Frontal cortex (tissue), 4 donors: ENCODE results near the gene TRAPPC3. TPM values are rescaled to one million over a fixed set of nuclear protein-coding genes. Genes with fewer than 3 reads are reported as not detected.
A peak's percentile ranks its signal among the peaks of the same experiment; 100 is the strongest.

Experiments
- DNase-seq, 2 donors: peaks; one replicate each; pipeline ENCODE4 v3.0.0; 2012; ENCODE audit warnings: low spot score in 2 of 2
- FAIRE-seq: peaks from 2 replicates; lab custom pipeline; 2012; peaks lifted over from hg19 to GRCh38; lab: Jason Lieb, UNC
- total RNA-seq: library from RNA; depleted of rRNA; stranded (reverse); fragments of >200 nt; gene quantifications from one replicate; pipeline ENCODE4 v1.2.3, GENCODE V29; 2014
- donor health status: control.
- donor health status: control.
- donor health status: control.

TRAPPC3 gene
- total RNA-seq, 1 donor from 2014 or later = 43.6 TPM

DNA sequence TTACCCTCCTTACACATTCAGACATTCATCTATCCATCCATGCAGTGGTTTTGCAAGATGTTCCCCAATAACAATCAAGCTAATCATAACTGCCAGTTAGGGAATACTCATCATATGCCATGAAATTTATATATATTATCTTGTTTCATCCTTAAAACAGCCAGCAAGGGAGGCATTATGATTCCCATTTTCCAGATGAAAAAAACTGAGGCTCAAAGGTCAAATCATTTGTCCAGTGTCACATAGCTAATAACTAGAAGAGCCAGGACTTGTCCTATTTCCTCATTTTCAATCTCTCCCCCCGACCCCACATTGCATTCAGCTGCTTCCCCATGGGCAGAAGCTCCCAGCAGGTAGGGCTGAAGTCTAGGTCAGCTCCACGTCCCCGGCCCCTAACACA, 17.3 kb downstream of the TRAPPC3 start:
- FAIRE-seq = no peak
- no peak for DNase-seq

DNA sequence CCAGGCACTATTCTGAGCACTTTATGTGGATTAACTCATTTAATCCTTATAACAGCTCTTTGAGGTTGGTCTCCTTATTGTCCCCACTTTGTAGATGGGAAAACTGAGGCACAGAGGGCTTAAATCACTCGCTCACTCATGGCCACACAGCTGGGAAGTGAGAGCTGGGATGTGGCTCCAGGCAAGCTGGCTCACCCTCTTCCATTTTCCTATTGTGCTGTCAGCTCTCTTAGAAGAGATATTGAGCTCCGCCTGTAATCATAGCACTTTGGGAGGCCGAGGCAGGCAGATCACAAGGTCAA, 20.4 kb downstream of the TRAPPC3 start:
- FAIRE-seq (no peak), DNase-seq (no peak)

DNA sequence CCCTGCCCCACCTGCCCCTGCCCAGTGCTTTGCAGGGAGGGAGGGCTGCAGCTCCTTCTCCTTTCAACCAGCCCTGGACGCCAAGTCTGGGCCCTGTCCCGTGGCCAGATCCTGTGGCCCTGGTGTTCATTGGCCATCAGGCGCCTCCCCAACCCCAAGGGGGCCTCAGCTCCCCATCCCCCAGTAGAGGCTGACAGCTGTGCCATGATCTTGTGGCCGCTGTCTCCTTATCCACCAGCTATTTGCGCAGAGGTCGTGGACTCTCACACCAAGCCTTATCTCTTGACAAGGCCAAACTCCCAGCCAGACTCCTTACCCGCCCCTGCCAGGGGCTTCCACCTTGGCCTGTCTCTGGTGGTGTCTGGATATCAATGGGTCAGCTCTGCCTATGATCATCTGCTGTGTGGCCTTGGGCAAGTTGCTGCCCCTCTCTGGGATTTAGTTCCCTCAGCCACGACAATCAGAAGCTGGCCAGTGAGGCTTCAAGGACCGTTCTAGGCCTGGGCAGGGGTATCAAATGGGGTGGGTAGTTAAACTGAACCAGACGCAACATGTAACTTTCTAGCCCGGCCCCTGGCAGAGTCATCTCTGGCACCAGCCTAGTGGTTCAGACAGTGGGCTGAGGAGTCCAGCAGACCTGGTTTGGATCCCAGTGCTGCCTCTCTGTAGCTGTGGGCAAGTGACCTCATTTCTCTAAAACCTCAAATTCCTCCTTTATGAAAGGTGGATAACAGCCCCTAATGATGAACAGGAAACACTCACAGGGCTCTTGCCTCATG, 21.0 kb downstream of the TRAPPC3 start:
- FAIRE-seq (no peak), DNase-seq (no peak)

DNA sequence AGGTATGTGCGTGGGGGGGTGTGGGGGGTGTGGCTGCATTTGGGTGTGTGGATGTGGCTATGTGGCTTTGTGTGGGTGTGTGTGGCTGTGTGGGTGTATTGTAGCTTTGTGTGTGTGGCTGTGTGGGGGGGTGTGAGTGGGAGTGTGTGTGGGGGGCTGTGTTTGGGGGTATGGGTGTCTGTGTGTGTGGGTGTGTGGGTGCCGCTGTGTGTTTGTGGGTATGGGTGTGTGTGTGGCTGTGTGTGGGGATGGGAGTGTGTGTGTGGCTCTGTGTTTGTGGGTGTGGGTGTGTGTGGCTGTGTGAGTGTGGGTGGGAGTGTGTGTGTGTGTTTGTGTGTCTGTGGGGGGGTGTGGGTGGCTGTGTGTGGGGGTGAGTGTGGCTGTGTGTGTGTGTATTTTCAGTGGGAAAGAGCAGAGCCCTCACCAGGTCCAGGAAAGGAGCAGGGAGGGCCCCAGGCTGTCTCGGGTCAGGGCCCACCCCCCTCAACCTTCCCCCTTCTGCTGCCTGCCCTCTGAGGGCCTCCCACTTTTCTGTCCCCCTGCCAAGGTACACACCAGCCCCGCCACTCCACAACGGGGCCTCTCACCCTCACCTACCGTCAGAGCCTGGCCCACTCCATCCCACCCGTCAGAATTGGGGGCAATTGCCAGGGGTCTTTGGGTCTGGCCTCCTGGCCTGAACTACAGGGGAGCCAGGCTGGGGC, 22.3 kb downstream of the TRAPPC3 start:
- FAIRE-seq (no peak), DNase-seq (no peak)

DNA sequence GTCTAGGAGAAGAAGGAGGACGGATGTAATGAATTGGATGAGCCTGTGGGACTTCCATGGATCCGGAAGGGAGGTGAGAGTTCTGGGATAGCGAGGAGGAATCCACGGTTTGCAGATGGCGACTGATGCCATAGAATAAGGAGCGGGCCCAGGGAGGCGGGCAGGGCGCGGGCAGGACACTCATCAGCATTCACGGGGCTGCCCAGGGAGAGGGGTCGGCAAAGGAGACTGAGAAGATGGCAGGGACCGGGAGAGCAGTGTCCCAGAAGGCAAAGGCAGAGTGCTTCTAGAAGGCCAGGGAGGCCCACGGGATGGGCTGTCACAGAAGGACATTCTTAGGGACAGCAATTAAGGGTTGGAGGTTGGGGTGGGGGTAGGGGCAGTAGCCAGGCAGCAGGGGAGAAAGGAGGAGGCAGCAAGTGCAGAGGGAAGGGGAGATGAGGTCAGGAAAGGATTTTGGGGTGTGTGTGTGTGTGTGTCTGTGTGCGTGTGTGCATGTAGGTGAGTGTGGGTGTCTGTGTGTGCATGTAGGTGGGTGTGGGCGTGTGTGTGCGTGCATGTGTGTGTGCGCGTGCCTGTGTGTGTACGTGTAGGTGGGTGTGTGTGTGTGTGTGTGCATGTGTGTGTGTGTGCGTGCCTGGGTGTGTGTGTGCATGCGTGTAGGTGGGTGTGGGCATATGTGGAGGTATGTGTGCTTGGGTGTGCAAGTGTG, 23.1 kb downstream of the TRAPPC3 start:
- FAIRE-seq (no peak), DNase-seq (no peak)

DNA sequence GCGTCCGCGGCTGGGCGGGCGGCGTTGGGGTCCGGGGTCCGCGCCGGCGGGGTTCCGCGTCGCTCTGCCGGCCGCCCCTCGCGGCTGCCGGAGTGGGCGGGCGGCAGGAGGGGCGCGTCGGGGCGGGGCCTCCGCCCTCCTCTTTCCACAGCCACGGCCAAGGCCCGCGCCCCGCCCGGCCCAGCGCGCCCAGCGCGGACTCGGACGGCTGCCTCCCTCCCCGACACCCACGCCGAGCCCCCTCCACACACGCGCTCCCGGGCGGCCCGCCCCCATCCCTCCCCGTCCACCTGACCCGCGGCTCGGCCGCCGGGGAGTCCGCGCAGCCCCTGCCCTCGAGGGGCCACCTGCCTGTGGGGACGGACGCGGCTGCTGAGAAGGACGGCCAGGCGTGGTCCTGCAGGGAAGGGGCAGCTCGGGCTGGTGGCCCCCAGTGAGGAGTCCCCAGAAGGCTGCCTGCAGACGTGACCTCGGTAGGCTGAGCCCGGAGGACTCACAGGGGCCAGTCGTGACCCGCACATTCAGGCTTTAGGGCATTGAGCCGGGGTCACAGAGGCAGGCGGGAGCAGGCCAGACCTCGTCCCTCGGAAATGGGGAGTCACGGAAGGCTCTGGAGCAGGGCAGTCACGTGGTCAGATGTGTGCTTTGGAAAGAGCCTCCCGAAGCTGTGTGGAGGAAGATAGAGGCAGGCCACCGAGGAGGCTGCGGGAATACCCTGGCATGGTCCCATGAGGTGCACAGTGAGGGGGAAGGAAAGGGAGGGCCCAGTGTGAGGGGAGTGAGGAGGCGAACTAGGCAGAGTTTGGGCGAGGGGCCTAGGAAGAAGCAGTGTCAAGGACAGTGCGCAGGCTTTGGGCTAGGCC, 23.9 kb downstream of the TRAPPC3 start, which contains the start of gene COL8A2:
Gene COL8A2, minus strand, starts transcription at position 94 of the 863 bp plus-strand sequence. CDS start 24,980 bp downstream, outside the sequence.
- no peak for FAIRE-seq
- DNase-seq = peak in 1 of 2 donors; percentile 64

DNA sequence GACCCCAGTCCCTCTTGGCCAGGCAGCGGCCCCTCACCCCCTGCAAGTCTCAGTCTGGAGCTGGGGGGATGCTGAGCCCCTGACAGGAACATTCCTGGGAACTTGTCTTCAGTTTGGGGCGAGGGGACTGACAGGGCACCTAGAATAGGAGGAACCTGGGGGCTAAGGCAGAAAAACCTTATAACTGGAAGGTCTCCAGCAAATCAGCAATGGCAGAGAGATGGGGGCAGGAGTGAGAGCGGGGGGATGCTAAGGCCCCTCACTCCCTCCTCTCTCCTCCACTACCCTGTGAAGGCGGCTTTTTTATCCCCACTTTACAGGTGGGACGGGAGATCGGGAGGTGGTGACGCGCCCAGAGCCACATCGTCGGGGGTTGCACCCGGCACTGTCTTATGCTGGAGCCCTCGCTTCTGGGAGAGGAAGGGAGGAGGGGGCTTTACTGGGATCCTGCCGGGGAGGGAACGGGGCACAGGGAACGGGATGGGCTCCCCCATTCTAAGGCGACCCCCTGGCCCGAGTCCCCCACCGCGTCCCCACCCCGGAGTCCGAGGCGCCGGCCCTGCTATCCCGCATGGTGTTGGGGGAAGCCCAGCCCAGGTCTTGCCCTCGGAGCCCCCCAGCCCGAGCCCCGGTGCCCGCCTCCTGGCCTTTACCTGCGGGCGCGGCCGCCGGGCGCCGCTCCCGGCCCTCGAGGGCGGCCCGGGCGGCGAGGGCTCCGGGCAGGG, 24.7 kb downstream of the TRAPPC3 start:
- DNase-seq (no peak), FAIRE-seq (no peak)

DNA sequence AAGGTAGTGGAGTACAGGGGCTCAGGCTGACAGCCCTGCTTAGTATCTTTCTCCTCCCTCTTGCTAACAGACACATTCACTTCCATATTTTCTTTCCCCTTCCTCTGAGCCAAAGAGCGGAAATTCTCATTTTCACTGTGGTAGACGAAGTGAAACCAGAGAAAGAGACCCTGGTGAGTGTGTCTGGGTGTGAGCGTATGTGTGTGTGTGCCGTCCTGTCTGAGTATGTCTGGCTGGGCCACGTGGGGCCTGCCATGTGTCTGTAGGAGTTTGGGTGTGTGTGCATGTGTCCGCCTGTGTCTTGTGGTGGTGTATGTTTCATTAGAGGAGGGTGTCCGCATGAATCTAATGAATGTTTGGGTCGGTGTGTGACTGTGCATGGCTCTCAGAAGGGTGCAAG, 25.9 kb downstream of the TRAPPC3 start:
- FAIRE-seq (no peak), DNase-seq (no peak)

DNA sequence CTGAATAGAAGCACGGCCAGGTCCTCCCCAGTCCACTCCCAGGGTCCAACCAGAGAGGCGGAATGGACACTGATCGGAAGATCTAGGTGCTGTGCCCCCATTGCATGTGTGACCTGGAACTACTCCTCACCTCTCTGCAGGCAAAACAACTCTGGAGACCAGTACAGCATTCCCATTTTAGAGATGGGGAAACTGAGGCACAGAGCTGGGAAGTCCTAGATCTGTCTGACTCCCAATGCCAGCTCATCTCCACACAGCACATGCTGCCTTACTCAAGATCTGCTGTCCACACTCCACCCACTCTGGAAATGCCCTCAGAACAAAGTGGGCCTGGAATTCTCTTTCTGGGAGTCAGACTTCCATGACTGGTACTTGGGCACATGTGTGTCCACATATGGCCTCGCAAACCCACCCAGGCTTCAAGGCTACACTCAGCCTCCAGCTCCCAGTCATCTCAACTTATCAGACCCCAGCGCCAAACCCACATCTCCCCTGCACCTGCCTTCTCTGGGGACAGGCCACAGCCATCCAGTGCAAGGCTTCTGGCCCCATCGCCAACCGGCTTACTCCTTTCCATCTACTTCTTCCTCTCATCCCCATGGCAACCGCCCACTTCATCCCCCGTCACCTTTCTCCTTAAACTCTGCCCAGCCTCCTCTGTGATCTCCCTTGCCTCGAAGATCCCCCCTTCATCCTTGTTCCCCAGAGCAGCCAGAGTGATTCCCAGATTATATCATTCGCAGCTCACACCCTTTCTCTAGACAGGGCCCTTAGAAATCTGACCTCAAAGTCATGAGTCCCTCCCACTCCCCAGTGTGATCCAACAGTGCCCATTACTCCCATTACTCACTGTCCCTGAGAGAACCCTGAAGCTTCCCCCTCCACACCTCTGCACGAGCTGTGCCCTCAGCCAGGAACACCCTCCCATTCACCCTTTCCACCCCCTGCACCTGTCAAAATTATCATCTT, 26.9 kb downstream of the TRAPPC3 start:
- FAIRE-seq (no peak), DNase-seq (no peak)

DNA sequence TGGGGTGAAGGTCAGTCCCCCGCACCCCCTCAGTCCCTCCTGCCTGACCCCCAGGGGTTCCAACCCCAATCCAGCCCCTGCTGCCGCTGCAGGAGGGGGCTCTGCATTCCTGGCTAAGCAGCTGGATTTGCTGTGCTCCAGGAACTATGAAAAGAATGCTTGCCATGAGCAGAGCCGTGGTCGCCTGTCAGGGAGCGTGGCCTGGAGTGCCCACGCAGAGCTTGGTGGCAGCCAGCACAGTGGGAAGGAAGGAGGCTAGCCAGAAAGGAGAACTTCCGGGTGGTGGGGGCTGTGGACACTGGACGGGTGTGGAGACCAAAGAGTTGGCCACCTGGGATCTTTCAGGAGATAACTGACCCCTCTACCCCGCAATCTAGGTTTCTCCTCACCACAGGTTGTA, 29.8 kb downstream of the TRAPPC3 start:
- FAIRE-seq (no peak), DNase-seq (no peak)

DNA sequence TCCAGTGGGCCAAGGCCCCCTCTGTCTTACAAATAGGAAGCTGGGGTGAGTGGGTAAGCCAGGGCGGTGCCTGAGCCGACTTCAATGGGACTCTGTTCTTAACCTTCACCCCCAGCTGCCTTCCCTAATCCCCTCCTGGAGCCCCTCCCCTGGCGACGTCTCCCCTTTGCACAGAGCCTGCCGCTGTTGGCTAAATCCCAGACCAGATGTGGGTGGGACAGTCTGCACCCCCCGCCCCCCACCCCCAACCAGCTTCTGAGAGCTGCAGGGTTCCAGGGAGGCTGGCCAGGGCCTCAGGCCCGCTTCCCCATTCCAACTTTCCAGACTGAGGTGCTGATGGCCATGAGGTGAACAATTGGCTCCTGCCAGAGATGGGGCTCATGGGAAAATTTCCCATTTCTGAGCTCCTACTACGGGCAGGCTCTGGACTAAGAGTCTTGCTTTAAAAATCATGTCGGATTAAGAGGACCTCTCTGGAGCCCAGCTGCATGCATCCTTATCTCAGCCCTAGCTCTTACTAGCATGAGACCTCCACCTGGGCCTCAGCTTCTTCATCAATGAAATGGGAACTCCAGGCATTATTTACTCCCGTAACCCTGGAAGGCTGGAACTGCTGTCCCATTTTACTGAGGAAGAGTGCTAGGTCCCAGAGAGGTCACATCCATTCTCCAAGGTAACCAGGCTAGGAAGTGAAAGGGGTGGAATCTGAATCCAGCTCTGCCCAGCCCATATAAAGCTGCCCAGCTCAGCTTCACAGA, 30.7 kb downstream of the TRAPPC3 start:
- DNase-seq (no peak), FAIRE-seq (no peak)

DNA sequence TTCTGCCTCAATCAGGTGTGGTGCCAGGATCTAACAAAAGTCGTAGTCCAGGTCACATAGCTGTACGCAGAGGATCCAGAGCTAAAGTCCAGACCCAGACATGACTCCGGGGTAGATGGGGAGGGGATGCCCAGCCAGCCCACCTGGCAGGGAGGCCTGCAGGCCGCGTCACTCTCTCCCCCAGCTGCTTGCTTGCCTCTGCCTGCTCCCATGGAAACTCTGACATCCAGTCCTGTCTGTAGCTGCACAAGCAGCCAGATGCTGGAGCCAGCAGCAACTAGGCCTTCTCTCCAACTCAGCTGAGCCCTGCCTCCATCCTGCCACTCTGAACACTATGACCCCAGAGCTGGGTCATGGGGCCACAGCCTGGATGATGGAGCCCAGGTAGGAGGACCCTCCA, 32.4 kb downstream of the TRAPPC3 start:
- FAIRE-seq = no peak
- no peak for DNase-seq

DNA sequence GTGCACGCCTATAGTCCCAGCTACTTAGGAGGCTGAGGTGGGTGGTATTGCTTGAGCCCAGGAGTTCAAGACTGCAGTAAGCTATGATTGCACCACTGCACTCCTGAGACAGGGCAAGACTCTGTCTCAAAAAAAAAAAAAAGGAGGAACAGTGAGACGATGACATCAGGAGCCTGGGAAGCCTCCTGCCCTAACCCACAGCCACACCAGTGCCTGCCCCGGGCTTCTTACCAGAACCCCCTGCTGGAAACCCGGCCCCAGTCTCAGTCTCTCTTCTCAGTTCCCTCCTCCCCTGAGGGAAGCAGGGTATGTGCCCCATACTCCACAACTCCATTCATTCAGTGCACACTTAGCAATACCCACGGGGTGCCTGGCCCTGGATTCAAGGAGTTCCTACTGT, 33.4 kb downstream of the TRAPPC3 start:
- FAIRE-seq (no peak), DNase-seq (no peak)

DNA sequence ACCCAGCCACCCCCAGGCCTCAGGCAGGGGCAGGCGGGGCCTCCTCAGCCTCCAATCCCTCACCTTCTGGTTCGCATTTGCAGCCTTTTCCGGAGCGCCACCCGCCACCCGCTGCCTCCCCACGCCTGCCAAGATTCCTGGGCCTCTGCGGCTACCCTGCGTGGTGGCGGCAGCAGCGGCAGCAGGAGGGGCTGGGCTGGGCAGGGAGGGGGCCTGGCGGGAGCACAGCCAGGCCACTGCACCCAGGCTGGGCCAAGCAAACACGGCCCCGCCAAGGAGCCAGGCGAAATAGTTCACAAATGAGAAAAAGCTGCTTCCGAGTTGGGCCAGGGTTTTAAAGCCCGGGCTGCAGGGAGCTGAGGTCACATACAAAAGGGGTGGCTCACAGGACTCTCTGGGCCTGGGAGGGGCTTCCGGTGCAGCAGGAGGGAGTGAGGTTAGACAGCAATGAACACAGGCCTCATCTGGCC, 34.1 kb downstream of the TRAPPC3 start:
- no peak for FAIRE-seq
- no peak for DNase-seq

DNA sequence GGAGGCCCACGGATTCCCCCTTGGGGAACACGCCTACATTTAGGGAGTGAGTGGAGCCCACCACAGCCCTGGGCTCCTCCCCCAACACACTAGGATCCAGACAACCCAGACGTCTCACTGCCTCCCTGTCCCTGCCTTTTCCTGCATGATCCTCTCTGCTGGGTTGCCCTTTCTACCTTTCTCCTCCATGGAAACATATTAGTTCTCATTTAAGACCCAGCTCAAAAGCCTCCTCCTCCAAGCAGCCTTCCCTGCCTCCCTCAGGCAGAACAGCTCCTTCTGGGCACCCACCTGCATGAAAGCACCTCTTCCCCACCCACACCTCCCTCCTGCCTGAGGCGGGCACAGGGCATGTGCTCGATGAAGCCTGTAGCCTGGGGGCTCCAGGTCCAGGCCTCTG, 34.9 kb downstream of the TRAPPC3 start:
- FAIRE-seq (no peak), DNase-seq (no peak)

DNA sequence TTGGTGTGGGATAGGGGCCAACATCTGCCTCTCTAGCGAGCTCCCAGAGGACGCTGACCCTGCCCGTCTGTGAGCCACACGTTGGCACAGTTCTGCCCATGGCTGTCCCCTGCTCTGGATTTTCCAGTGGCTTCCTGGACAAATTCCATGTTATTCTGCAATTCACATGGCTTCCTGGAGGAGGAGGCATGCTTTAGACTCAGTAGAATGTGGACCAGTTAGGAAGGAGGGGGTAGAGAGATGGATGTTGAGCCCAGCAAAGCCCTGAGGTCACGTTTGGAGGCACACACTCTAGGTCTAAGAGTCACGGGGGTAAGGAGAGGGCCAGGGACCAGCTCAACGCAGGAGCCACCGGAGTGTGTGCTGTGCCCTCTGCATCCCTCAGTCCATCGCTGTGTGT, 36.5 kb downstream of the TRAPPC3 start:
- FAIRE-seq (no peak), DNase-seq (no peak)

DNA sequence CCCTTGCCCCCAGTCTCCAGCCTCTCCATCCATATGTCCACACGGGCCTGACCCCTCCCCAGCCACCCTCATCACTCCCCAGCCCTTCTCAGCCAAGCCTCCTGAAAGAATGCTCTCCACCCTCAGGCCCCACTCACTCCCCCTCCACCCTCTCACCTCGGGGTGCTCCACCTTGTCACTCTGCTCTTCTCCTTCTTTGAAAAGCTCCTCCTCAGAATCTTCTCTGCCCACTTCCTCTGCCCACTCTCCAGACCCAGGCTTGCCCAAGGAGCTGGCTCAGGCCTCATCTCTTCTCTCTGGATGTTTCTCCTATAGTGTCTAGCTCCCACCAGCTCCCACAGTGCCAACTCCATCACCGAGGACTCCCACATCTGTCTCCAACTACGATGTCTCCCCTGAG, 38.1 kb downstream of the TRAPPC3 start:
- FAIRE-seq (no peak), DNase-seq (no peak)
